IMR-90 (cell line): ENCODE measurements around the gene C1QTNF12.

Source experiments
- BHLHE40 ChIP-seq: fragments of 150-350 bp; IDR thresholded peaks from 2 replicates; pipeline ENCODE4 v1.6.1; 2016; ENCODE audit warnings: mild to moderate bottlenecking, low read depth, low read length
- MXI1 ChIP-seq: IDR thresholded peaks from 2 replicates; pipeline ENCODE4 v1.6.1; 2012; ENCODE audit warnings: low read depth, mild to moderate bottlenecking, low read length, moderate library complexity, borderline replicate concordance
- RAD21 ChIP-seq: IDR thresholded peaks from 2 replicates; pipeline ENCODE4 v1.6.1; 2012; ENCODE audit warnings: low read length, improper control_type of control experiment
- RFX5 ChIP-seq: IDR thresholded peaks from 2 replicates; pipeline ENCODE4 v1.8.0; 2012; ENCODE audit warnings: low read depth, mild to moderate bottlenecking, low read length, moderate library complexity
- SMC3 ChIP-seq: fragments of 150-350 bp; IDR thresholded peaks from 2 replicates; pipeline ENCODE4 v1.6.1; 2016; ENCODE audit warnings: low read depth, mild to moderate bottlenecking, antibody characterized with exemption, low read length, moderate library complexity
- TF ChIP-seq, protein P1 (sequence below): conservative IDR thresholded peaks from 2 replicates; pipeline ENCODE4 v1.5.1; 2012; ENCODE audit warnings: mild to moderate bottlenecking, low read depth, low read length, improper control_type of control experiment
- TF ChIP-seq, protein P2 (sequence below): fragments of 150-350 bp; IDR thresholded peaks from 2 replicates; pipeline ENCODE4 v1.6.1; 2017; ENCODE audit warnings: mild to moderate bottlenecking, antibody characterized with exemption, low read length, low read depth
- TF ChIP-seq, protein P3 (sequence below): fragments of 150-350 bp; IDR thresholded peaks from 2 replicates; pipeline ENCODE4 v1.6.1; 2016; ENCODE audit warnings: low read depth, mild to moderate bottlenecking, low read length, moderate library complexity, borderline replicate concordance

GRCh38 chr1:1274931-1275431 is 28.5 kb upstream of the C1QTNF12 start:
- TF ChIP-seq MXI1 (no peak), SMC3 (no peak), RAD21 (no peak), BHLHE40 (no peak), RFX5 (no peak)
- TF ChIP-seq, protein P1, sequence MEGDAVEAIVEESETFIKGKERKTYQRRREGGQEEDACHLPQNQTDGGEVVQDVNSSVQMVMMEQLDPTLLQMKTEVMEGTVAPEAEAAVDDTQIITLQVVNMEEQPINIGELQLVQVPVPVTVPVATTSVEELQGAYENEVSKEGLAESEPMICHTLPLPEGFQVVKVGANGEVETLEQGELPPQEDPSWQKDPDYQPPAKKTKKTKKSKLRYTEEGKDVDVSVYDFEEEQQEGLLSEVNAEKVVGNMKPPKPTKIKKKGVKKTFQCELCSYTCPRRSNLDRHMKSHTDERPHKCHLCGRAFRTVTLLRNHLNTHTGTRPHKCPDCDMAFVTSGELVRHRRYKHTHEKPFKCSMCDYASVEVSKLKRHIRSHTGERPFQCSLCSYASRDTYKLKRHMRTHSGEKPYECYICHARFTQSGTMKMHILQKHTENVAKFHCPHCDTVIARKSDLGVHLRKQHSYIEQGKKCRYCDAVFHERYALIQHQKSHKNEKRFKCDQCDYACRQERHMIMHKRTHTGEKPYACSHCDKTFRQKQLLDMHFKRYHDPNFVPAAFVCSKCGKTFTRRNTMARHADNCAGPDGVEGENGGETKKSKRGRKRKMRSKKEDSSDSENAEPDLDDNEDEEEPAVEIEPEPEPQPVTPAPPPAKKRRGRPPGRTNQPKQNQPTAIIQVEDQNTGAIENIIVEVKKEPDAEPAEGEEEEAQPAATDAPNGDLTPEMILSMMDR, result no peak
- TF ChIP-seq, protein P2, sequence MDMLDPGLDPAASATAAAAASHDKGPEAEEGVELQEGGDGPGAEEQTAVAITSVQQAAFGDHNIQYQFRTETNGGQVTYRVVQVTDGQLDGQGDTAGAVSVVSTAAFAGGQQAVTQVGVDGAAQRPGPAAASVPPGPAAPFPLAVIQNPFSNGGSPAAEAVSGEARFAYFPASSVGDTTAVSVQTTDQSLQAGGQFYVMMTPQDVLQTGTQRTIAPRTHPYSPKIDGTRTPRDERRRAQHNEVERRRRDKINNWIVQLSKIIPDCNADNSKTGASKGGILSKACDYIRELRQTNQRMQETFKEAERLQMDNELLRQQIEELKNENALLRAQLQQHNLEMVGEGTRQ, result no peak
- TF ChIP-seq, protein P3, sequence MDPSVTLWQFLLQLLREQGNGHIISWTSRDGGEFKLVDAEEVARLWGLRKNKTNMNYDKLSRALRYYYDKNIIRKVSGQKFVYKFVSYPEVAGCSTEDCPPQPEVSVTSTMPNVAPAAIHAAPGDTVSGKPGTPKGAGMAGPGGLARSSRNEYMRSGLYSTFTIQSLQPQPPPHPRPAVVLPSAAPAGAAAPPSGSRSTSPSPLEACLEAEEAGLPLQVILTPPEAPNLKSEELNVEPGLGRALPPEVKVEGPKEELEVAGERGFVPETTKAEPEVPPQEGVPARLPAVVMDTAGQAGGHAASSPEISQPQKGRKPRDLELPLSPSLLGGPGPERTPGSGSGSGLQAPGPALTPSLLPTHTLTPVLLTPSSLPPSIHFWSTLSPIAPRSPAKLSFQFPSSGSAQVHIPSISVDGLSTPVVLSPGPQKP, result no peak
